GM12878 (cell line): ENCODE measurements around the gene CHST2. TPM values are rescaled to one million over a fixed set of nuclear protein-coding genes. Genes with fewer than 3 reads are reported as not detected.

ENCODE experiments used
- ATAC-seq: fragments of 200-7000 bp; cut with Tn5 transposase; 3 replicates; pipeline ENCODE4 v1.9.1; 2020; ENCODE audit warnings: mild to moderate bottlenecking, moderate library complexity
- BruUV-seq: library from RNA; stranded (reverse); fragments of 400-500 nt; replicated peaks from 2 replicates; lab custom pipeline; 2021; lab: Mats Ljungman, UMichigan
- CTCF ChIA-PET: fragments of 300-600 bp; sonication (Branson Sonifier 250); formaldehyde crosslinking; extraction: SDS; loops from one replicate; lab custom pipeline; 2021; ENCODE audit warnings: inconsistent platforms; lab: Yijun Ruan, JAX
- POLR2A ChIA-PET: fragments of 350-600 bp; formaldehyde crosslinking; extraction: SDS; loops from one replicate; lab custom pipeline; 2021; ENCODE audit warnings: inconsistent platforms; lab: Charles Lee
- RAD21 ChIA-PET: fragments of 300-600 bp; sonication (Branson Sonifier 250); formaldehyde crosslinking; loops from one replicate; lab custom pipeline; 2023; ENCODE audit warnings: antibody characterized with exemption; ENCODE audit not compliant: unreplicated experiment; lab: Charles Lee
- SMC1A ChIA-PET: fragments of 300-600 bp; sonication (Branson Sonifier 250); formaldehyde crosslinking; loops from one replicate; lab custom pipeline; 2023; ENCODE audit not compliant: unreplicated experiment, uncharacterized antibody; lab: Charles Lee
- DNase-seq: peaks from one replicate; pipeline ENCODE4 v3.0.0-alpha.2; 2011; ENCODE audit warnings: low read depth, low spot score
- FAIRE-seq: peaks from 3 replicates; lab custom pipeline; 2011; peaks lifted over from hg19 to GRCh38; lab: Jason Lieb, UNC
- H2AFZ ChIP-seq: 2 replicates; pipeline ENCODE4 v1.6.0; 2011; ENCODE audit warnings: low read depth, low read length, control low read depth; ENCODE audit not compliant: control insufficient read depth
- H3K27ac ChIP-seq: 2 replicates; pipeline ENCODE4 v1.5.1; 2011; ENCODE audit warnings: control low read depth; ENCODE audit not compliant: control insufficient read depth, insufficient read depth
- H3K27me3 ChIP-seq, 2 experiments: replicated peaks in 1 of 2; 2 replicates each; pipeline versions ENCODE4 v1.6.0 to v1.6.1; 2011; ENCODE audit warnings: low read length in 1 of 2; ENCODE audit not compliant: control insufficient read depth in 2 of 2, insufficient read depth in 2 of 2
- H3K36me3 ChIP-seq, 2 experiments: 2 replicates each; pipeline ENCODE4 v1.5.1; 2011; ENCODE audit warnings: low read length in 1 of 2; ENCODE audit not compliant: control insufficient read depth in 2 of 2, insufficient read depth in 2 of 2
- H3K4me1 ChIP-seq: 2 replicates; pipeline ENCODE4 v1.6.1; 2011; ENCODE audit warnings: mild to moderate bottlenecking, low read length, moderate library complexity, mixed read lengths; ENCODE audit not compliant: control insufficient read depth, insufficient read depth
- H3K4me2 ChIP-seq: 2 replicates; pipeline ENCODE4 v1.6.0; 2011; ENCODE audit warnings: control low read depth; ENCODE audit not compliant: control insufficient read depth, insufficient read depth
- H3K4me3 ChIP-seq: fragments of 200-600 bp; sonication (generic); 2 replicates; pipeline ENCODE4 v1.5.1; 2016
- H3K79me2 ChIP-seq: 2 replicates; pipeline ENCODE4 v1.6.0; 2011; ENCODE audit warnings: low read length; ENCODE audit not compliant: control insufficient read depth, insufficient read depth
- H3K9ac ChIP-seq: 2 replicates; pipeline ENCODE4 v1.8.0; 2011; ENCODE audit warnings: low read length, control low read depth, mixed read lengths; ENCODE audit not compliant: control insufficient read depth, insufficient read depth
- H3K9me3 ChIP-seq: replicated peaks from 3 replicates; pipeline ENCODE4 v1.5.1; 2011; ENCODE audit warnings: mild to moderate bottlenecking, low read length; ENCODE audit not compliant: control insufficient read depth, insufficient read depth
- H4K20me1 ChIP-seq: 2 replicates; pipeline ENCODE4 v1.6.0; 2011; ENCODE audit not compliant: control insufficient read depth, insufficient read depth
- KAT2A ChIP-seq: conservative IDR thresholded peaks from 2 replicates; pipeline ENCODE4 v1.6.1; 2011; ENCODE audit warnings: low read depth, low read length; ENCODE audit not compliant: control insufficient read depth
- NBN ChIP-seq: fragments of 450-650 bp; IDR thresholded peaks from 2 replicates; pipeline ENCODE4 v1.6.1; 2016
- PML ChIP-seq: IDR thresholded peaks from 2 replicates; pipeline ENCODE4 v1.6.1; 2012; ENCODE audit warnings: low read length, inconsistent platforms
- WGBS: methylation state at CpG from one replicate; pipeline ENCODE4 v1.1.6; 2016; ENCODE audit warnings: low lambda C conversion rate; ENCODE audit not compliant: insufficient replicate concordance, insufficient coverage; ENCODE audit errors: missing lambda C conversion rate; 5-methylcytosine and 5-hydroxymethylcytosine counted together
- in situ Hi-C: fragments of 300-500 bp; cut with MboI; formaldehyde crosslinking; loops from 9 replicates; pipeline ENCODE4 v1.14.3; 2018; ENCODE audit warnings: mixed read lengths
- intact Hi-C: fragments of 100-400 bp; cut with micrococcal nuclease; formaldehyde crosslinking; loops from one replicate; pipeline ENCODE4 v1.14.2; 2022; ENCODE audit not compliant: unreplicated experiment
- polyA plus RNA-seq, 11 experiments: library from polyadenylated mRNA; depleted of rRNA in 4 of 11; unstranded in 6 of 11; stranded (reverse) in 5 of 11; fragments of >200 nt; fragmentation: Nextera tagmentation in 4 of 11; fragmentation: Illumina TruSeq in 1 of 11; extraction: Ambion mirVana in 4 of 11; extraction: Trizol in 1 of 11; gene quantifications; 1 replicate in 1 of 11; 2 replicates in 10 of 11; pipeline versions ENCODE4 v1.2.1 to v1.2.3, GENCODE V29; 2011 to 2016; ENCODE audit warnings: inconsistent platforms in 2 of 11, missing spikeins in 2 of 11, low read depth in 1 of 11
- total RNA-seq, 4 experiments: library from RNA; depleted of rRNA in 3 of 4; stranded (reverse); fragments of >200 nt in 3 of 4; fragmentation: Illumina TruSeq in 1 of 4; extraction: Trizol in 1 of 4; gene quantifications; 2 replicates each; pipeline versions ENCODE4 v1.2.1 to v1.2.3, GENCODE V29; 2013 to 2021
- TF ChIP-seq, protein P1 (sequence below): fragments of 150-350 bp; IDR thresholded peaks from 2 replicates; pipeline ENCODE4 v1.6.1; 2014; ENCODE audit warnings: mild to moderate bottlenecking, low read depth, low read length
- TF ChIP-seq, protein P2 (sequence below): IDR thresholded peaks from 2 replicates; pipeline ENCODE4 v1.6.1; 2011; ENCODE audit warnings: borderline replicate concordance, low read depth, mild to moderate bottlenecking, moderate library complexity, low read length; ENCODE audit not compliant: insufficient read depth, poor library complexity, severe bottlenecking
- TF ChIP-seq, protein P3 (sequence below): fragments of 450-650 bp; IDR thresholded peaks from 2 replicates; pipeline ENCODE4 v1.6.1; 2018; ENCODE audit warnings: borderline replicate concordance, mild to moderate bottlenecking; ENCODE audit not compliant: partially characterized antibody

The CHST2 gene
- total and polyA plus RNA-seq, 10 of the 15 experiments (the other 5 are each of a cell fraction or from before 2014, with no cell fraction given): 1.6 to 37.2 (median 8.8) TPM

DNA sequence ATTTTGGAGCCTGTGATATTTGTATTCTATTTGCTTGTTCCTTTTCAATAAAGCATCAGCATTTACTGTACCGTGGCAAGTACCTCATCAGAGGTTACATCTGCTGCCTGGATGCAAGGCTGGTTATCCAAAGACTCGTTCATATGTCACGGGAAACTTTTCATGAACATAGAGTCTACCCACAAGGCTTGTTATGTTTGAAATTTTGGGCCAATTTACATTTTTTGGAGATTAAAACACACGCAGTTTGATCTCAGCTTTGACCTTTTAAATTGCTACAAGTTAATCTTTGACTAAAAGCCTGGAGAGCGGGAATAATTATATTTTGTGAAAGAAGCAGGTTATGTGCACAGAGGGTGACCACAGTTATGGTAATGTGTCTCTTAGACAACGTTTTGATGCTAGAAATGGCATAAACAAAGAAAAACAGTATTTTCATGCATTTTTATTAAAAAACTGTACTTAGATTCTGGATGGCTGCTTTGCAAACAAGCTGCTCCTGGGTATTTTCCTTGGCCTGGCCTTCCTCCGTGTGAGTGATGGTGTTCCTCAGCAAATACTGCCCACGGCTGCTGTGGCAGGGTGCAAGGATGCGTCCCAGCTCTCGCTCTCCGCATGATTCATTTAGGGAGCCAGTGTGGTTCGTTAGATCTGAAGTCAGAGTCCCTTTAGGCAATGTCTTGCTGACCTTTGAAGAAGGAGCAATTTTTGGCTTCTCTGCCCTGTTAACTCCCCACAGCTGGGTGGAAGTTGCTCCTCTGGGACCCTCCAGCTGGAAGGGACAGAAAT is 27.1 kb downstream of the CHST2 start:
- H2AFZ ChIP-seq: no peak overlapping the region
- ChIA-PET RAD21 (no interaction called here), POLR2A (no interaction called here), CTCF (interaction anchor here (1.1 kb wide), 1 partner anchor 142 kb away, joined by 3 read pairs; no protein-coding TSS in a partner anchor), SMC1A (interaction anchor here (0.8 to 1.1 kb wide), 2 partner anchors 14 to 18 kb away, joined by 3 to 4 read pairs; no protein-coding TSS in a partner anchor)
- no peak overlapping the region for H3K4me3 ChIP-seq
- H3K4me1 ChIP-seq: no peaks in the 10 kb centered on the region
- H3K36me3 ChIP-seq: no peaks in the 10 kb centered on the region
- H3K79me2 ChIP-seq: no peaks in the 10 kb centered on the region
- ATAC-seq: no peak
- H3K9ac ChIP-seq: no peak overlapping the region
- H3K27me3 ChIP-seq: no peaks in the 10 kb centered on the region
- no peak overlapping the region for H3K4me2 ChIP-seq
- no TSS peak for BruUV-seq
- no peaks in the 10 kb centered on the region for H4K20me1 ChIP-seq
- intact Hi-C loops: no loop called here
- in situ Hi-C loops: no loop called here
- H3K9me3 ChIP-seq: no peaks in the 10 kb centered on the region
- no peak for FAIRE-seq
- 73% methylated on average over 12 of the region's 12 CpGs for WGBS
- TF ChIP-seq, protein P1, sequence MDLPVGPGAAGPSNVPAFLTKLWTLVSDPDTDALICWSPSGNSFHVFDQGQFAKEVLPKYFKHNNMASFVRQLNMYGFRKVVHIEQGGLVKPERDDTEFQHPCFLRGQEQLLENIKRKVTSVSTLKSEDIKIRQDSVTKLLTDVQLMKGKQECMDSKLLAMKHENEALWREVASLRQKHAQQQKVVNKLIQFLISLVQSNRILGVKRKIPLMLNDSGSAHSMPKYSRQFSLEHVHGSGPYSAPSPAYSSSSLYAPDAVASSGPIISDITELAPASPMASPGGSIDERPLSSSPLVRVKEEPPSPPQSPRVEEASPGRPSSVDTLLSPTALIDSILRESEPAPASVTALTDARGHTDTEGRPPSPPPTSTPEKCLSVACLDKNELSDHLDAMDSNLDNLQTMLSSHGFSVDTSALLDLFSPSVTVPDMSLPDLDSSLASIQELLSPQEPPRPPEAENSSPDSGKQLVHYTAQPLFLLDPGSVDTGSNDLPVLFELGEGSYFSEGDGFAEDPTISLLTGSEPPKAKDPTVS: no peak
- TF ChIP-seq, protein P2, sequence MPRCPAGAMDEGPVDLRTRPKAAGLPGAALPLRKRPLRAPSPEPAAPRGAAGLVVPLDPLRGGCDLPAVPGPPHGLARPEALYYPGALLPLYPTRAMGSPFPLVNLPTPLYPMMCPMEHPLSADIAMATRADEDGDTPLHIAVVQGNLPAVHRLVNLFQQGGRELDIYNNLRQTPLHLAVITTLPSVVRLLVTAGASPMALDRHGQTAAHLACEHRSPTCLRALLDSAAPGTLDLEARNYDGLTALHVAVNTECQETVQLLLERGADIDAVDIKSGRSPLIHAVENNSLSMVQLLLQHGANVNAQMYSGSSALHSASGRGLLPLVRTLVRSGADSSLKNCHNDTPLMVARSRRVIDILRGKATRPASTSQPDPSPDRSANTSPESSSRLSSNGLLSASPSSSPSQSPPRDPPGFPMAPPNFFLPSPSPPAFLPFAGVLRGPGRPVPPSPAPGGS: no peak
- TF ChIP-seq KAT2A (no peak), NBN (no peak), PML (no peak)
- TF ChIP-seq, protein P3, sequence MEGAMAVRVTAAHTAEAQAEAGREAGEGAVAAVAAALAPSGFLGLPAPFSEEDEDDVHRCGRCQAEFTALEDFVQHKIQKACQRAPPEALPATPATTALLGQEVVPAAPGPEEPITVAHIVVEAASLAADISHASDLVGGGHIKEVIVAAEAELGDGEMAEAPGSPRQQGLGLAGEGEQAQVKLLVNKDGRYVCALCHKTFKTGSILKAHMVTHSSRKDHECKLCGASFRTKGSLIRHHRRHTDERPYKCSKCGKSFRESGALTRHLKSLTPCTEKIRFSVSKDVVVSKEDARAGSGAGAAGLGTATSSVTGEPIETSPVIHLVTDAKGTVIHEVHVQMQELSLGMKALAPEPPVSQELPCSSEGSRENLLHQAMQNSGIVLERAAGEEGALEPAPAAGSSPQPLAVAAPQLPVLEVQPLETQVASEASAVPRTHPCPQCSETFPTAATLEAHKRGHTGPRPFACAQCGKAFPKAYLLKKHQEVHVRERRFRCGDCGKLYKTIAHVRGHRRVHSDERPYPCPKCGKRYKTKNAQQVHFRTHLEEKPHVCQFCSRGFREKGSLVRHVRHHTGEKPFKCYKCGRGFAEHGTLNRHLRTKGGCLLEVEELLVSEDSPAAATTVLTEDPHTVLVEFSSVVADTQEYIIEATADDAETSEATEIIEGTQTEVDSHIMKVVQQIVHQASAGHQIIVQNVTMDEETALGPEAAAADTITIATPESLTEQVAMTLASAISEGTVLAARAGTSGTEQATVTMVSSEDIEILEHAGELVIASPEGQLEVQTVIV: no peak
- H3K27ac ChIP-seq: no peak overlapping the region
- DNase-seq: no peak
